Heart right ventricle (tissue), 16 donors: ENCODE results near the gene TMEM200C. TPM values are rescaled to one million over a fixed set of nuclear protein-coding genes. Genes with fewer than 3 reads are reported as not detected.

Experiments used
- ATAC-seq, 8 donors: fragments of 200-7000 bp; cut with Tn5 transposase; one replicate each; pipeline ENCODE4 v1.9.1; 2020; ENCODE audit warnings: mild to moderate bottlenecking in 8 of 8, moderate library complexity in 8 of 8, moderate number of reproducible peaks in 1 of 8
- DNase-seq, 2 donors: peaks; one replicate each; pipeline ENCODE4 v3.0.0-alpha.2; 2020
- H3K27ac ChIP-seq, 10 donors: fragments of 200-600 bp; sonication (generic) in 2 of 10; one replicate each; pipeline versions ENCODE4 v1.5.0 to v1.8.0; 2020 to 2022; ENCODE audit warnings: mild to moderate bottlenecking in 3 of 10
- H3K27me3 ChIP-seq, 7 donors: fragments of 200-600 bp; one replicate each; pipeline ENCODE4 v1.8.0; 2021 to 2022; ENCODE audit warnings: mild to moderate bottlenecking in 2 of 7
- H3K36me3 ChIP-seq, 9 donors: fragments of 200-600 bp; sonication (generic) in 1 of 9; one replicate each; pipeline versions ENCODE4 v1.5.0 to v1.8.0; 2020 to 2022; ENCODE audit warnings: mild to moderate bottlenecking in 2 of 9
- H3K4me1 ChIP-seq, 9 donors: fragments of 200-600 bp; sonication (generic) in 1 of 9; one replicate each; pipeline versions ENCODE4 v1.5.0 to v1.8.0; 2020 to 2022; ENCODE audit warnings: mild to moderate bottlenecking in 4 of 9
- H3K4me3 ChIP-seq, 10 donors: fragments of 200-600 bp; sonication (generic) in 2 of 10; one replicate each; pipeline versions ENCODE4 v1.5.0 to v1.8.0; 2020 to 2022; ENCODE audit warnings: mild to moderate bottlenecking in 7 of 10, moderate library complexity in 2 of 10
- H3K9me3 ChIP-seq, 11 donors: fragments of 200-600 bp in 10 of 11; sonication (generic) in 2 of 11; one replicate each; pipeline versions ENCODE4 v1.5.0 to v1.8.0; 2013 to 2022; ENCODE audit warnings: mild to moderate bottlenecking in 2 of 11, control low read depth in 1 of 11, moderate library complexity in 1 of 11
- CTCF ChIP-seq, 9 donors: fragments of 200-600 bp; sonication (generic) in 2 of 9; IDR thresholded peaks; one replicate each; pipeline versions ENCODE4 v1.5.0 to v1.8.0; 2021 to 2022; ENCODE audit warnings: antibody characterized with exemption in 9 of 9, mild to moderate bottlenecking in 5 of 9, moderate library complexity in 1 of 9
- WGBS, 2 donors: extraction: QIAGEN DNeasy Blood & Tissue Kit; methylation state at CpG; one replicate each; pipeline ENCODE4 v1.1.7; 2013; ENCODE audit warnings: inconsistent platforms in 1 of 2; 5-methylcytosine and 5-hydroxymethylcytosine counted together
- intact Hi-C, 10 donors: fragments of 100-400 bp; cut with DNase I; formaldehyde crosslinking; loops; one replicate each; pipeline versions ENCODE4 v1.11.1 to v1.14.2; 2022
- polyA plus RNA-seq, 2 donors: library from polyadenylated mRNA; stranded (reverse); fragments of 200-250 nt; gene quantifications; one replicate each; pipeline ENCODE4 v1.2.3, GENCODE V29; 2013
- total RNA-seq, 10 donors: library from RNA; stranded (reverse); fragmentation: NEBNext Ultra II Directional in 3 of 10; extraction: Animal tissue kit (Norgen Biotek cat#: 25700) in 3 of 10; gene quantifications; one replicate each; pipeline versions ENCODE4 v1.2.1 to v1.2.4, GENCODE V29; 2021 to 2023
- donor health status: Arrhythmogenic right ventricular cardiomyopathy.
- donor health status: ischemic (EF 13 %, LVEDD 7.1; RV severe dilation, severe dysfunction).
- donor health status: healthy with polysubstance abuse.
- donor health status: DM: no; HTN: yes; CAD: no.
- donor health status: DM: no; HTN: no; CAD: no.
- donor health status: ischemic (EF 25% LVEDD 6.9; RV normal size, moderate dysfunction).
- donor health status: ischemic (EF 25% LVEDD 5.7; RV mildly dilated, moderate dysfunction).
- donor health status: healthy.
- donor health status: DM: yes; HTN: yes; CAD: no.
- donor health status: Ischemic cardiomyopathy.
- donor health status: ischemic (EF 35%, LVEDD 5.7; RV mildly dilated, moderate dysfunction).
- donor health status: nonischemic (EF 11% LVEDD 7.7; RV severe dilation, severe dysfunction).
- donor health status: DM: yes; HTN: yes; CAD: no.
- donor health status: PGD.
- donor health status: ischemic (EF 29% LVEDD 5.4; RV normal size, mild dysfunction).
- donor health status: nonischemic (EF 23%, LVEDD 6.1; RV moderate dilation, normal function).

Gene TMEM200C
- total and polyA plus RNA-seq, 12 donors: 0.04 to 1.7 (median 0.33) TPM

GRCh38 chr18:5941890-5942289, 46.6 kb upstream of the TMEM200C start:
- no peaks in the 10 kb centered on the region for H3K4me1 ChIP-seq
- DNase-seq: no peak
- no peaks in the 10 kb centered on the region for H3K9me3 ChIP-seq
- H3K27me3 ChIP-seq: peaks cover 0 to 13% (median 0%) of the 10 kb centered on the region in 7 donors
- H3K36me3 ChIP-seq: no peaks in the 10 kb centered on the region
- 66 to 71% methylated on average over 3 of the region's 3 CpGs for WGBS, 2 donors
- H3K4me3 ChIP-seq: no peak overlapping the region
- H3K27ac ChIP-seq: no peak overlapping the region
- intact Hi-C loops: no loop called here
- ATAC-seq: no peak
- no peak for TF ChIP-seq CTCF (IDR thresholded peaks at IDR 0.05)

- ATAC-seq: no peak
- peaks cover 0 to 13% (median 0%) of the 10 kb centered on the region in 7 donors for H3K27me3 ChIP-seq
- H3K4me3 ChIP-seq: no peak overlapping the region
- WGBS, 2 donors: 89 to 92% methylated on average over 7 of the region's 7 CpGs
- no peak for DNase-seq
- no peaks in the 10 kb centered on the region for H3K4me1 ChIP-seq
- TF ChIP-seq CTCF (IDR thresholded peaks at IDR 0.05): no peak
- intact Hi-C loops: loop anchor here in 1 of 10 donors (10.0 kb wide), 1 partner anchor 55 kb away; no protein-coding TSS in a partner anchor
- no peaks in the 10 kb centered on the region for H3K36me3 ChIP-seq
- no peaks in the 10 kb centered on the region for H3K9me3 ChIP-seq
- no peak overlapping the region for H3K27ac ChIP-seq
Measured at GRCh38 chr18:5939801-5940667, 44.7 kb upstream of the TMEM200C start.

- intact Hi-C loops: loop anchor here in 1 of 10 donors (10.0 kb wide), 1 partner anchor 57 kb away; no protein-coding TSS in a partner anchor
- Histone ChIP-seq H3K4me3 (no peak overlapping the region), H3K27ac (no peak overlapping the region), H3K36me3 (no peaks in the 10 kb centered on the region), H3K4me1 (no peaks in the 10 kb centered on the region), H3K27me3 (peaks cover 0 to 8% (median 0%) of the 10 kb centered on the region in 7 donors), H3K9me3 (no peaks in the 10 kb centered on the region)
- DNase-seq (no peak), ATAC-seq (no peak)
- TF ChIP-seq CTCF (IDR thresholded peaks at IDR 0.05): no peak
- WGBS, 2 donors: 84 to 90% methylated on average over 3 of the region's 3 CpGs
Measured at GRCh38 chr18:5937795-5938194, 42.5 kb upstream of the TMEM200C start.

GRCh38 chr18:5937121-5937520, 41.8 kb upstream of the TMEM200C start:
- 91 to 92% methylated on average over 7 of the region's 7 CpGs for WGBS, 2 donors

More at GRCh38 chr18:5937121-5937520, 41.8 kb upstream of the TMEM200C start:
- peaks cover 0 to 12% (median 0%) of the 10 kb centered on the region in 7 donors for H3K27me3 ChIP-seq
- no peak overlapping the region for H3K27ac ChIP-seq
- H3K4me3 ChIP-seq: no peak overlapping the region
- TF ChIP-seq CTCF (IDR thresholded peaks at IDR 0.05): no peak
- no peak for ATAC-seq
- H3K4me1 ChIP-seq: no peaks in the 10 kb centered on the region
- no peaks in the 10 kb centered on the region for H3K36me3 ChIP-seq
- DNase-seq: no peak
- no peaks in the 10 kb centered on the region for H3K9me3 ChIP-seq
- intact Hi-C loops: loop anchor here in 1 of 10 donors (10.0 kb wide), 1 partner anchor 58 kb away; no protein-coding TSS in a partner anchor
